Inferior parietal cortex (tissue), 1 donor: ENCODE results near the gene CR1.
"Not testable (repeated sequence)": the region's sequence is repeated elsewhere in the genome, so short reads cannot be mapped to it uniquely, and the experiment has no call there.

Experiments used
- DNase-seq: peaks from one replicate; pipeline ENCODE4 v3.0.0-alpha.2; 2016; ENCODE audit errors: extremely low spot score

The CR1 gene

GRCh38 chr1:207581496-207582153, 85.7 kb downstream of the CR1 start:
- DNase-seq, result peak; percentile 29

GRCh38 chr1:207589506-207589905, 93.5 kb downstream of the CR1 start:
- DNase-seq, result not testable (repeated sequence)

GRCh38 chr1:207591205-207591604, 95.2 kb downstream of the CR1 start:
- peak; percentile 62 for DNase-seq

GRCh38 chr1:207594095-207594494, 98.1 kb downstream of the CR1 start:
- DNase-seq, result not testable (repeated sequence)

GRCh38 chr1:207603777-207604176, 107.8 kb downstream of the CR1 start:
- no peak for DNase-seq

GRCh38 chr1:207605444-207606361, 109.7 kb downstream of the CR1 start:
- no peak for DNase-seq

GRCh38 chr1:207606362-207606755, 110.4 kb downstream of the CR1 start:
- DNase-seq, result no peak

GRCh38 chr1:207612762-207613161, 116.8 kb downstream of the CR1 start:
- DNase-seq, result no peak

- peak; percentile 78 for DNase-seq
Measured at GRCh38 chr1:207619871-207620542, 124.0 kb downstream of the CR1 start.

- DNase-seq, result no peak
Measured at GRCh38 chr1:207620543-207620893, 124.6 kb downstream of the CR1 start.

- not testable (repeated sequence) for DNase-seq
Measured at GRCh38 chr1:207625504-207626071, 129.6 kb downstream of the CR1 start.

GRCh38 chr1:207626972-207627337, 131.0 kb downstream of the CR1 start:
- DNase-seq, result no peak

GRCh38 chr1:207627496-207627895, 131.5 kb downstream of the CR1 start:
- DNase-seq, result no peak

GRCh38 chr1:207628776-207629175, 132.8 kb downstream of the CR1 start:
- no peak for DNase-seq

GRCh38 chr1:207631137-207631536, 135.2 kb downstream of the CR1 start:
- DNase-seq, result no peak

GRCh38 chr1:207633226-207633625, 137.3 kb downstream of the CR1 start:
- no peak for DNase-seq

- not testable (repeated sequence) for DNase-seq
Measured at GRCh38 chr1:207633699-207634289, 137.8 kb downstream of the CR1 start.

GRCh38 chr1:207634293-207634692, 138.3 kb downstream of the CR1 start:
- DNase-seq, result not testable (repeated sequence)

GRCh38 chr1:207635569-207636186, 139.7 kb downstream of the CR1 start:
- peak; percentile 16 for DNase-seq

- DNase-seq, result not testable (repeated sequence)
Measured at GRCh38 chr1:207638487-207639145, 142.7 kb downstream of the CR1 start.

- not testable (repeated sequence) for DNase-seq
Measured at GRCh38 chr1:207639362-207639761, 143.4 kb downstream of the CR1 start.
